ENCODE measurements around the gene ZNF593. TPM values are rescaled to one million over a fixed set of nuclear protein-coding genes. Genes with fewer than 3 reads are reported as not detected.

ZNF593 gene
- total and polyA plus RNA-seq, 9 of the 15 experiments (the other 6 are each of a cell fraction or from before 2014, with no cell fraction given) = 9.8 to 334 (median 48.2) TPM

- TF ChIP-seq MYNN (IDR thresholded peaks at IDR 0.05) (no peak), MYNN (CRISPR knock-in tag; IDR thresholded peaks at IDR 0.05) (no peak), ZNF232 (CRISPR knock-in tag; IDR thresholded peaks at IDR 0.05) (no peak), HDAC3 (IDR thresholded peaks at IDR 0.05; ENCODE audit: borderline replicate concordance, partially characterized antibody) (no peak), ZNF76 (CRISPR knock-in tag; IDR thresholded peaks at IDR 0.05; ENCODE audit: borderline replicate concordance) (no peak), ARID3A (IDR thresholded peaks at IDR 0.05; ENCODE audit: borderline replicate concordance, low read depth, low read length) (no peak), ZNF511 (CRISPR knock-in tag; IDR thresholded peaks at IDR 0.05) (no peak), PRMT5 (CRISPR knock-in tag; IDR thresholded peaks at IDR 0.05) (no peak), HNRNPLL (IDR thresholded peaks at IDR 0.05; ENCODE audit: low read depth, low read length, poor library complexity, severe bottlenecking) (no peak), TFAM (CRISPR knock-in tag; conservative IDR thresholded peaks at IDR 0.05) (no peak), EGR1 (conservative IDR thresholded peaks at IDR 0.05) (peak; percentile 72), ZEB2 (IDR thresholded peaks at IDR 0.05) (peak; percentile 86), HES1 (IDR thresholded peaks at IDR 0.05; ENCODE audit: low read depth) (no peak), ELF2 (CRISPR knock-in tag; IDR thresholded peaks at IDR 0.05) (no peak), WHSC1 (IDR thresholded peaks at IDR 0.05; ENCODE audit: low read length) (no peak), NONO (IDR thresholded peaks at IDR 0.05; ENCODE audit: low read depth in 2 of 2, low read length in 1 of 2) (no peak), NCOA2 (IDR thresholded peaks at IDR 0.05; ENCODE audit: partially characterized antibody in 2 of 2) (no peak), AFF1 (IDR thresholded peaks at IDR 0.05; ENCODE audit: low read depth in 1 of 2, partially characterized antibody in 2 of 2) (no peak), RBM25 (IDR thresholded peaks at IDR 0.05; ENCODE audit: low read depth, low read length, severe bottlenecking) (no peak)
Observed at GRCh38 chr1:26145041-26145959, 24.4 kb upstream of the ZNF593 start (continued).
